Mesothelial cell of epicardium (in vitro differentiated cells): ENCODE data around the gene CD6. TPM values are rescaled to one million over a fixed set of nuclear protein-coding genes. Genes with fewer than 3 reads are reported as not detected.
"Not testable (repeated sequence)": the region's sequence is repeated elsewhere in the genome, so short reads cannot be mapped to it uniquely, and the experiment has no call there.

ENCODE experiments used
- DNase-seq, 2 experiments: peaks; one replicate each; pipeline ENCODE4 v3.0.0; 2021; ENCODE audit warnings: low spot score in 2 of 2; ENCODE audit not compliant: unreplicated experiment in 2 of 2
- H3K27ac Mint-ChIP-seq: 2 replicates; pipeline ENCODE4 v1.8.0; 2021; ENCODE audit warnings: mixed read lengths
- H3K27me3 Mint-ChIP-seq: 2 replicates; pipeline ENCODE4 v1.8.0; 2021; ENCODE audit warnings: low read depth, mixed read lengths
- H3K36me3 Mint-ChIP-seq: 2 replicates; pipeline ENCODE4 v1.8.0; 2021; ENCODE audit warnings: mixed read lengths
- H3K4me1 Mint-ChIP-seq: 2 replicates; pipeline ENCODE4 v1.8.0; 2021; ENCODE audit warnings: mixed read lengths
- H3K4me3 Mint-ChIP-seq: 2 replicates; pipeline ENCODE4 v1.8.0; 2021; ENCODE audit warnings: mild to moderate bottlenecking, moderate library complexity, mixed read lengths
- H3K9me3 Mint-ChIP-seq: 2 replicates; pipeline ENCODE4 v1.8.0; 2021; ENCODE audit warnings: mixed read lengths
- CTCF ChIP-seq: fragments of 200-600 bp; sonication (generic); IDR thresholded peaks from one replicate; pipeline ENCODE4 v1.5.0; 2021; ENCODE audit warnings: antibody characterized with exemption; ENCODE audit not compliant: unreplicated experiment
- total RNA-seq: library from RNA; stranded (reverse); gene quantifications from 3 replicates; pipeline ENCODE4 v1.2.1, GENCODE V29; 2021

CD6 gene
- total RNA-seq, 1 donor from 2014 or later = 0.31 TPM

- Mint-ChIP-seq H3K27me3 (peaks cover 8% of the 10 kb centered on the region), H3K9me3 (peaks cover 15% of the 10 kb centered on the region), H3K4me1 (no peaks in the 10 kb centered on the region), H3K4me3 (no peak overlapping the region), H3K27ac (no peak overlapping the region), H3K36me3 (peaks cover 2% of the 10 kb centered on the region)
- no peak for DNase-seq
- TF ChIP-seq CTCF = no peak
Measured at GRCh38 chr11:60968223-60968622, 3.3 kb upstream of the CD6 start.

GRCh38 chr11:60970369-60970774 is 1.1 kb upstream of the CD6 start:
- peaks cover 8% of the 10 kb centered on the region for H3K27me3 Mint-ChIP-seq
- no peak overlapping the region for H3K27ac Mint-ChIP-seq
- H3K9me3 Mint-ChIP-seq = peaks cover 15% of the 10 kb centered on the region
- TF ChIP-seq CTCF = peak; percentile 66
- peaks cover 2% of the 10 kb centered on the region for H3K36me3 Mint-ChIP-seq
- H3K4me3 Mint-ChIP-seq = no peak overlapping the region
- H3K4me1 Mint-ChIP-seq = no peaks in the 10 kb centered on the region
- DNase-seq = peak in 1 of 2 experiments; percentile 58

GRCh38 chr11:60970890-60971289 is 590 bp upstream of the CD6 start:
- Mint-ChIP-seq H3K36me3 (peaks cover 2% of the 10 kb centered on the region), H3K4me3 (no peak overlapping the region), H3K27ac (no peak overlapping the region), H3K4me1 (no peaks in the 10 kb centered on the region), H3K9me3 (peaks cover 15% of the 10 kb centered on the region), H3K27me3 (peaks cover 7% of the 10 kb centered on the region)
- no peak for TF ChIP-seq CTCF
- no peak for DNase-seq

GRCh38 chr11:60972182-60973030 is 926 bp downstream of the CD6 start:
- no peak overlapping the region for H3K4me3 Mint-ChIP-seq
- H3K4me1 Mint-ChIP-seq = peaks cover 4% of the 10 kb centered on the region
- peaks cover 14% of the 10 kb centered on the region for H3K9me3 Mint-ChIP-seq
- peaks cover 6% of the 10 kb centered on the region for H3K27me3 Mint-ChIP-seq
- no peak for DNase-seq
- no peak overlapping the region for H3K27ac Mint-ChIP-seq
- no peak for TF ChIP-seq CTCF
- peaks cover 2% of the 10 kb centered on the region for H3K36me3 Mint-ChIP-seq

GRCh38 chr11:60973699-60974098 is 2.2 kb downstream of the CD6 start:
- Mint-ChIP-seq H3K27me3 (peaks cover 4% of the 10 kb centered on the region), H3K36me3 (no peaks in the 10 kb centered on the region), H3K9me3 (peaks cover 5% of the 10 kb centered on the region), H3K27ac (no peak overlapping the region), H3K4me3 (no peak overlapping the region), H3K4me1 (peaks cover 6% of the 10 kb centered on the region)
- DNase-seq = no peak
- TF ChIP-seq CTCF = no peak

- not testable (repeated sequence) for DNase-seq, H3K9me3 Mint-ChIP-seq, H3K4me1 Mint-ChIP-seq, H3K27ac Mint-ChIP-seq, H3K27me3 Mint-ChIP-seq, H3K36me3 Mint-ChIP-seq, H3K4me3 Mint-ChIP-seq
Measured at GRCh38 chr11:60974316-60974715, 2.8 kb downstream of the CD6 start.
